Upper lobe of left lung (tissue), 6 donors: Measurements from ENCODE around the gene PHACTR1. TPM values are rescaled to one million over a fixed set of nuclear protein-coding genes. Genes with fewer than 3 reads are reported as not detected.
A peak's percentile ranks its signal among the peaks of the same experiment; 100 is the strongest.

ENCODE experiments used
- ATAC-seq, 2 donors: fragments of 200-7000 bp; cut with Tn5 transposase; one replicate each; pipeline ENCODE4 v1.9.1; 2022; ENCODE audit warnings: mild to moderate bottlenecking in 2 of 2, moderate library complexity in 2 of 2; ENCODE audit not compliant: low FRiP score in 2 of 2
- DNase-seq, 2 donors: peaks; one replicate each; pipeline ENCODE4 v3.0.0-alpha.2; 2019 to 2020
- H3K27ac ChIP-seq, 4 donors: fragments of 200-600 bp; sonication (generic); one replicate each; pipeline ENCODE4 v1.5.1; 2016 to 2019
- H3K27me3 ChIP-seq, 4 donors: fragments of 200-600 bp; sonication (generic); one replicate each; pipeline ENCODE4 v1.5.1; 2017 to 2019
- H3K36me3 ChIP-seq, 4 donors: fragments of 200-600 bp; sonication (generic); one replicate each; pipeline ENCODE4 v1.5.1; 2016 to 2019
- H3K4me1 ChIP-seq, 4 donors: fragments of 200-600 bp; sonication (generic); one replicate each; pipeline ENCODE4 v1.5.1; 2018 to 2019
- H3K4me3 ChIP-seq, 4 donors: fragments of 200-600 bp; sonication (generic); one replicate each; pipeline ENCODE4 v1.5.1; 2017 to 2019; ENCODE audit warnings: mild to moderate bottlenecking in 2 of 4, moderate library complexity in 1 of 4
- H3K9me3 ChIP-seq, 4 donors: fragments of 200-600 bp; sonication (generic); one replicate each; pipeline ENCODE4 v1.5.1; 2018 to 2019
- EP300 ChIP-seq, 4 donors: sonication (generic); formaldehyde crosslinking; IDR thresholded peaks; one replicate each; pipeline ENCODE4 v1.5.1; 2017; ENCODE audit warnings: antibody characterized with exemption in 4 of 4, control low read depth in 2 of 4
- POLR2A ChIP-seq, 4 donors: fragments of 450-650 bp; IDR thresholded peaks; one replicate each; pipeline ENCODE4 v1.5.1; 2016 to 2017; ENCODE audit warnings: antibody characterized with exemption in 4 of 4, mild to moderate bottlenecking in 2 of 4
- POLR2AphosphoS5 ChIP-seq, 2 donors: sonication (generic); formaldehyde crosslinking; IDR thresholded peaks; one replicate each; pipeline ENCODE4 v1.5.1; 2017; ENCODE audit warnings: antibody characterized with exemption in 2 of 2
- WGBS, 2 donors: methylation state at CpG; one replicate each; pipeline ENCODE4 v1.1.5; 2017 to 2018; 5-methylcytosine and 5-hydroxymethylcytosine counted together
- total RNA-seq, 6 donors: library from RNA; depleted of rRNA in 4 of 6; stranded (reverse); fragments of >200 nt in 4 of 6; gene quantifications; one replicate each; pipeline versions ENCODE4 v1.1.0 to v1.2.1, GENCODE V29; 2016 to 2021
- TF ChIP-seq, protein P1 (sequence below), 6 experiments: fragments of 450-650 bp in 4 of 6; fragments of 200-600 bp in 2 of 6; sonication (generic) in 2 of 6; IDR thresholded peaks; one replicate each; pipeline ENCODE4 v1.5.1; 2016 to 2019; ENCODE audit warnings: antibody characterized with exemption in 6 of 6
- donor health status: DM: no; HTN: no; CAD: no; lungs with moderate emphysema.
- donor health status: DM: no; HTN: yes; CAD: no; lungs with severe emphysema.

Gene PHACTR1
- total RNA-seq, 6 donors from 2014 or later = 63.2 to 121 (median 90.9) TPM

DNA sequence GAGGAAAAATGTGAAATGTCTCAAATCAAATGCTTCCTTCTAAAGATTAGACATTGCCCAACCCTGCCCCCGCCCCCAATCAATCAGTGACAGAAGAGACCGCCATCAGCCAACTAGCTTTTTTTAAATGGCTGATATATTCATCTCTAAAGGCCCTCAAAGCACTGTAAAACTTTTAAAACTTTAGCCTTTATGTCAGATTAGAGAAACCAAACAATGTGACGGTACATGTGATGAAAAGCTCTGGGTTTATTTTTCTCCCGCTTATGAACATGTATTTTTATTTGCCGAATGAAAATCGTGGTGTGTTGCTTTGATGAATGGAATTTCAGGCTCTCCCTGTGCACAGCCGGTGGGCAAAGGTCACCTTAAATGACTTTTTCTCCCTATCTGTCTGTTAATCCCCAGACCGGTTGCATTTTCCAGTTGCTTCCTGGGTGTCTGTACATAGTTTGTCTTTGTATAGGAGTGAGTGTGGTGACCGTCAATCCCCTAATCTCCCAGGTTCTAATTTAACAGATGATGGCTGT is 573.3 kb downstream of the PHACTR1 start:
- Histone ChIP-seq H3K27me3 (no peaks in the 10 kb centered on the region), H3K36me3 (peaks cover 6 to 57% (median 35%) of the 10 kb centered on the region in 4 donors), H3K27ac (no peak overlapping the region), H3K9me3 (peaks cover 0 to 6% (median 0%) of the 10 kb centered on the region in 4 donors), H3K4me1 (peaks cover 0 to 5% (median 0%) of the 10 kb centered on the region in 4 donors), H3K4me3 (no peak overlapping the region)
- DNase-seq (no peak), ATAC-seq (no peak)
- TF ChIP-seq, protein P1, sequence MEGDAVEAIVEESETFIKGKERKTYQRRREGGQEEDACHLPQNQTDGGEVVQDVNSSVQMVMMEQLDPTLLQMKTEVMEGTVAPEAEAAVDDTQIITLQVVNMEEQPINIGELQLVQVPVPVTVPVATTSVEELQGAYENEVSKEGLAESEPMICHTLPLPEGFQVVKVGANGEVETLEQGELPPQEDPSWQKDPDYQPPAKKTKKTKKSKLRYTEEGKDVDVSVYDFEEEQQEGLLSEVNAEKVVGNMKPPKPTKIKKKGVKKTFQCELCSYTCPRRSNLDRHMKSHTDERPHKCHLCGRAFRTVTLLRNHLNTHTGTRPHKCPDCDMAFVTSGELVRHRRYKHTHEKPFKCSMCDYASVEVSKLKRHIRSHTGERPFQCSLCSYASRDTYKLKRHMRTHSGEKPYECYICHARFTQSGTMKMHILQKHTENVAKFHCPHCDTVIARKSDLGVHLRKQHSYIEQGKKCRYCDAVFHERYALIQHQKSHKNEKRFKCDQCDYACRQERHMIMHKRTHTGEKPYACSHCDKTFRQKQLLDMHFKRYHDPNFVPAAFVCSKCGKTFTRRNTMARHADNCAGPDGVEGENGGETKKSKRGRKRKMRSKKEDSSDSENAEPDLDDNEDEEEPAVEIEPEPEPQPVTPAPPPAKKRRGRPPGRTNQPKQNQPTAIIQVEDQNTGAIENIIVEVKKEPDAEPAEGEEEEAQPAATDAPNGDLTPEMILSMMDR (IDR thresholded peaks at IDR 0.05) = no peak
- TF ChIP-seq EP300 (IDR thresholded peaks at IDR 0.05) = no peak
- WGBS, 2 donors = 77 to 79% methylated on average over 9 of the region's 9 CpGs

DNA sequence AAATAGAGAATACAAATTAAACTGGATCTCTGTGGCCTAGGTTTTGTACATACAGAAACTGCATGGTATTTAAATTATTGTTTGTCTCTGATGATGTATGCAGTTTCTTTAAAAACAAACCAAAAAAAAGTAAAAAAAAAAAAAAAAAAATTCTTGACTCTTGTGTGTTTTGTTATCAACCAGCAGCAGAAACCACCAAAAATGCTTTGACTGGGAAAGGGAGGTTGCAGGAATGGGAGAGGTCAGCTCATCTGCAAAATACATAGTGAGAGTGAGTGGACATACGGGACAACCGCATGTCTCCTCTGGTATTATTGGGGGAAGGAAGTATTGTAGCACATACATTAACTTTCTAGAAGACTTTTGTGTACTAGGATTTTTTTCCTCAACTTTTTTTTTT is 573.8 kb downstream of the PHACTR1 start:
- H3K9me3 ChIP-seq = peaks cover 0 to 6% (median 0%) of the 10 kb centered on the region in 4 donors

DNA sequence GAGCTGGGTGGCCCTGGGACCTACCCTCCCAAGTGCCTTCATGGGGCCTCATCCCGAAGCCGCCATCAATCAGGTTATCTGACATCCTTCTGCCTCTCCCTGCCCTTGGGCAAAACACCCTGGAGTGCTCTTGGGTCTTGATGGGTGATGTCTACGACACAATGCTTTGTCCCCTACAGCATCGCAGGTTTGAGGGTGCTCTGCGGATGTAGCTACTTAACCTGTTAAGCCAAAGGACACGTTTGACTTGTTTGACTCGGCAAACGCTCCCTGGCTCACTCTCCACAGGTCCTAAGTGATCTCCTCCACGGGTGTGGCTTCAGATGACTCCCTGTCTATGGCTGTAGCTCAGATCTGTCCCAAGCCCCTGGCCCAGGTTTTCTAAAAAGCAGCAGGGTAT is 576.2 kb downstream of the PHACTR1 start:
- peaks cover 0 to 48% (median 23%) of the 10 kb centered on the region in 4 donors for H3K36me3 ChIP-seq
- no peak for TF ChIP-seq EP300 (IDR thresholded peaks at IDR 0.05)
- TF ChIP-seq, protein P1 (IDR thresholded peaks at IDR 0.05) = no peak
- TF ChIP-seq POLR2A (IDR thresholded peaks at IDR 0.05) = no peak
- no peak for TF ChIP-seq POLR2AphosphoS5 (IDR thresholded peaks at IDR 0.05)
- H3K4me3 ChIP-seq = no peak overlapping the region
- H3K27ac ChIP-seq = no peak overlapping the region
- no peaks in the 10 kb centered on the region for H3K9me3 ChIP-seq
- no peak for DNase-seq
- WGBS, 2 donors = 84 to 87% methylated on average over 6 to 9 of the region's 9 CpGs
- H3K4me1 ChIP-seq = no peaks in the 10 kb centered on the region
- no peaks in the 10 kb centered on the region for H3K27me3 ChIP-seq
- no peak for ATAC-seq

More for the DNA sequence above, 573.8 kb downstream of the PHACTR1 start:
- DNase-seq (no peak), ATAC-seq (no peak)
- Histone ChIP-seq H3K36me3 (peaks cover 6 to 61% (median 32%) of the 10 kb centered on the region in 4 donors), H3K4me3 (no peak overlapping the region), H3K27ac (no peak overlapping the region), H3K4me1 (peaks cover 0 to 5% (median 0%) of the 10 kb centered on the region in 4 donors), H3K27me3 (no peaks in the 10 kb centered on the region)
- WGBS, 2 donors = 93 to 94% methylated on average over 2 of the region's 2 CpGs
- TF ChIP-seq EP300 (IDR thresholded peaks at IDR 0.05) = no peak
- TF ChIP-seq POLR2A (IDR thresholded peaks at IDR 0.05) = no peak
- no peak for TF ChIP-seq POLR2AphosphoS5 (IDR thresholded peaks at IDR 0.05)
- TF ChIP-seq, protein P1 (IDR thresholded peaks at IDR 0.05) = no peak

DNA sequence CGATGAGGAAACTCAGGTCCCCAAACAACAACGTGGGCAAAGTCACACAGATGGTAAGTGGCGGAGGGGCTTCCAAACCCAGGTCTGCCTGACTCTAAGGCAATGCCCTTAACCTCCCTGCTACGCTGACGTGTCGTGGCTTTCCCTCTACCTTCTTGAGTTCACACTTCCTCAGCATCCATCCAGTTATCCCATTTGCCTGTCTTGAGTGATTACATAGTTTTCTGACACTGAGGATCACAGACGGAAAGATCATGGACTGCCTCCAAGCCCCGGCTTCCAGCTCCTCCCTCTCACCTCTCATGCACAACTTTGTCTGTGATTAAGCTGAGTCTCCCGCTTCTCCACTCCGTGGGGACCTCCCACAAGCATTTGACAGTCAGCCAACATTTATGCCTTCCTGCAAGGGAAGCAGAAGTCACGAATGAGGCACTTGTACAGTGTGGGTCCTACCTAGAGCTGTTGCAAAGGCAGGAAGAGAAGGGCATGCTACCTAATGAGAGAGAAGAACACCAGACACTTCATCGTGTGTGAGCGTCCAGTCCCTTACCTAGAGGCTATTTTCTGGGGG is 578.0 kb downstream of the PHACTR1 start:
- TF ChIP-seq POLR2A (IDR thresholded peaks at IDR 0.05) = no peak
- TF ChIP-seq POLR2AphosphoS5 (IDR thresholded peaks at IDR 0.05) = no peak
- no peak for TF ChIP-seq EP300 (IDR thresholded peaks at IDR 0.05)
- TF ChIP-seq, protein P1 (IDR thresholded peaks at IDR 0.05) = no peak
- no peaks in the 10 kb centered on the region for H3K27me3 ChIP-seq
- H3K9me3 ChIP-seq = no peaks in the 10 kb centered on the region
- 64 to 77% methylated on average over 13 of the region's 13 CpGs for WGBS, 2 donors
- H3K36me3 ChIP-seq = peaks cover 0 to 44% (median 23%) of the 10 kb centered on the region in 4 donors
- H3K27ac ChIP-seq = no peak overlapping the region
- no peak overlapping the region for H3K4me3 ChIP-seq
- DNase-seq = no peak
- no peaks in the 10 kb centered on the region for H3K4me1 ChIP-seq
- ATAC-seq = no peak

DNA sequence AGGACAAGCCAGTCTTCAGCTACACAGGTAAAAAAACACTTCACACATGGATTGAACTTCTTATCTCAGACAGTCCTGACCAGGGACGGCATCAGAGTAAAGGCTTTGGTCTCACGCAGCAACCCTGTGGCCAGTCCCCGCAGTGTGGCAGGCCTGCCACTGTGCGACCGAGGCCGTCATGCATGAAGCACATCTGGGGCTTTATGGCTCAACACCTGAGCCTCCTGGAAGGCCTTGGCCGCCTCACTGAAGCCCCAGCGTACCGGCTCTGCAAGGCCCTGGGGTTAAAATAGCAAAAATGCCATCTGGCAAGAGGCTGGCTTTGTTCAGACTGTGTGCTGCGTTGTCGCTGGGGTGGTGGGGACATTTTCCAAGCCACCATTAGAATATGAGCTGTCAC is 579.0 kb downstream of the PHACTR1 start:
- H3K4me1 ChIP-seq = no peaks in the 10 kb centered on the region
- no peak for TF ChIP-seq POLR2AphosphoS5 (IDR thresholded peaks at IDR 0.05)
- no peak for TF ChIP-seq POLR2A (IDR thresholded peaks at IDR 0.05)
- TF ChIP-seq, protein P1 (IDR thresholded peaks at IDR 0.05) = no peak
- TF ChIP-seq EP300 (IDR thresholded peaks at IDR 0.05) = no peak
- WGBS, 2 donors = 99 to 100% methylated on average over 3 to 11 of the region's 11 CpGs
- no peak overlapping the region for H3K4me3 ChIP-seq
- peaks cover 0 to 53% (median 26%) of the 10 kb centered on the region in 4 donors for H3K36me3 ChIP-seq
- ATAC-seq (no peak), DNase-seq (peak in 1 of 2 donors; percentile 58)
- no peaks in the 10 kb centered on the region for H3K9me3 ChIP-seq
- H3K27me3 ChIP-seq = no peaks in the 10 kb centered on the region
- H3K27ac ChIP-seq = no peak overlapping the region
